Measurements from ENCODE around the gene EYS.

The EYS gene

GRCh38 chr6:64838726-64839125, 868.3 kb downstream of the EYS start:
- Histone ChIP-seq H3K4me1 (ENCODE audit: control insufficient read depth, low read length) (no peaks in the 10 kb centered on the region), H3K4me2 (ENCODE audit: low read length) (no peak overlapping the region), H3K9me3 (ENCODE audit: control insufficient read depth, insufficient read depth, low read length) (no peaks in the 10 kb centered on the region), H3K9me2 (replicated peaks; ENCODE audit: control insufficient read depth, low read length) (no peaks in the 10 kb centered on the region), H3K27me3 (ENCODE audit: control insufficient read depth, low read length) (no peaks in the 10 kb centered on the region), H3F3A (ENCODE audit: control insufficient read depth, insufficient read depth) (no peaks in the 10 kb centered on the region), H3K27ac (ENCODE audit: low read depth, low read length) (no peak overlapping the region), H3K36me3 (ENCODE audit: control insufficient read depth, low read length) (no peaks in the 10 kb centered on the region), H4K20me1 (ENCODE audit: control insufficient read depth, insufficient read depth, low read depth, low read length) (no peaks in the 10 kb centered on the region), H3K4me3 (ENCODE audit: low read length) (no peak overlapping the region), H3K79me2 (ENCODE audit: control insufficient read depth, low read length) (no peaks in the 10 kb centered on the region)
- TF ChIP-seq CTCF (IDR thresholded peaks at IDR 0.05; ENCODE audit: low read depth, low read length, poor library complexity, severe bottlenecking) = no peak
- no peak for TF ChIP-seq EZH2phosphoT487 (IDR thresholded peaks at IDR 0.05; ENCODE audit: borderline replicate concordance, low read length)

GRCh38 chr6:64831680-64832079, 875.3 kb downstream of the EYS start:
- no peaks in the 10 kb centered on the region for H3K36me3 ChIP-seq (ENCODE audit: control insufficient read depth, low read length)
- TF ChIP-seq EZH2phosphoT487 (IDR thresholded peaks at IDR 0.05; ENCODE audit: borderline replicate concordance, low read length) (no peak), CTCF (IDR thresholded peaks at IDR 0.05; ENCODE audit: low read depth, low read length, poor library complexity, severe bottlenecking) (no peak)
- H3K4me3 ChIP-seq (ENCODE audit: low read length) = no peak overlapping the region
- H3K9me2 ChIP-seq (replicated peaks; ENCODE audit: control insufficient read depth, low read length) = no peaks in the 10 kb centered on the region
- no peaks in the 10 kb centered on the region for H3K4me1 ChIP-seq (ENCODE audit: control insufficient read depth, low read length)
- H3K4me2 ChIP-seq (ENCODE audit: low read length) = no peak overlapping the region
- H4K20me1 ChIP-seq (ENCODE audit: control insufficient read depth, insufficient read depth, low read depth, low read length) = no peaks in the 10 kb centered on the region
- no peaks in the 10 kb centered on the region for H3K9me3 ChIP-seq (ENCODE audit: control insufficient read depth, insufficient read depth, low read length)
- H3K27me3 ChIP-seq (ENCODE audit: control insufficient read depth, low read length) = no peaks in the 10 kb centered on the region
- H3K27ac ChIP-seq (ENCODE audit: low read depth, low read length) = no peak overlapping the region
- no peaks in the 10 kb centered on the region for H3K79me2 ChIP-seq (ENCODE audit: control insufficient read depth, low read length)
- H3F3A ChIP-seq (ENCODE audit: control insufficient read depth, insufficient read depth) = no peaks in the 10 kb centered on the region

- no peaks in the 10 kb centered on the region for H3K4me1 ChIP-seq (ENCODE audit: control insufficient read depth, low read length)
- H3K27me3 ChIP-seq (ENCODE audit: control insufficient read depth, low read length) = no peaks in the 10 kb centered on the region
- no peak overlapping the region for H3K4me2 ChIP-seq (ENCODE audit: low read length)
- no peak overlapping the region for H3K27ac ChIP-seq (ENCODE audit: low read depth, low read length)
- no peaks in the 10 kb centered on the region for H4K20me1 ChIP-seq (ENCODE audit: control insufficient read depth, insufficient read depth, low read depth, low read length)
- no peaks in the 10 kb centered on the region for H3K36me3 ChIP-seq (ENCODE audit: control insufficient read depth, low read length)
- TF ChIP-seq CTCF (IDR thresholded peaks at IDR 0.05; ENCODE audit: low read depth, low read length, poor library complexity, severe bottlenecking) = no peak
- TF ChIP-seq EZH2phosphoT487 (IDR thresholded peaks at IDR 0.05; ENCODE audit: borderline replicate concordance, low read length) = no peak
- H3K9me3 ChIP-seq (ENCODE audit: control insufficient read depth, insufficient read depth, low read length) = no peaks in the 10 kb centered on the region
- no peaks in the 10 kb centered on the region for H3F3A ChIP-seq (ENCODE audit: control insufficient read depth, insufficient read depth)
- H3K4me3 ChIP-seq (ENCODE audit: low read length) = no peak overlapping the region
- no peaks in the 10 kb centered on the region for H3K79me2 ChIP-seq (ENCODE audit: control insufficient read depth, low read length)
- no peaks in the 10 kb centered on the region for H3K9me2 ChIP-seq (replicated peaks; ENCODE audit: control insufficient read depth, low read length)
Observed at GRCh38 chr6:64817525-64817924, 889.5 kb downstream of the EYS start.

GRCh38 chr6:64815718-64816117, 891.3 kb downstream of the EYS start:
- Histone ChIP-seq H3K4me2 (ENCODE audit: low read length) (no peak overlapping the region), H3K36me3 (ENCODE audit: control insufficient read depth, low read length) (no peaks in the 10 kb centered on the region), H3F3A (ENCODE audit: control insufficient read depth, insufficient read depth) (no peaks in the 10 kb centered on the region), H3K4me3 (ENCODE audit: low read length) (no peak overlapping the region), H3K27ac (ENCODE audit: low read depth, low read length) (no peak overlapping the region), H4K20me1 (ENCODE audit: control insufficient read depth, insufficient read depth, low read depth, low read length) (no peaks in the 10 kb centered on the region), H3K27me3 (ENCODE audit: control insufficient read depth, low read length) (no peaks in the 10 kb centered on the region), H3K4me1 (ENCODE audit: control insufficient read depth, low read length) (no peaks in the 10 kb centered on the region), H3K9me3 (ENCODE audit: control insufficient read depth, insufficient read depth, low read length) (no peaks in the 10 kb centered on the region), H3K79me2 (ENCODE audit: control insufficient read depth, low read length) (no peaks in the 10 kb centered on the region), H3K9me2 (replicated peaks; ENCODE audit: control insufficient read depth, low read length) (no peaks in the 10 kb centered on the region)
- TF ChIP-seq CTCF (IDR thresholded peaks at IDR 0.05; ENCODE audit: low read depth, low read length, poor library complexity, severe bottlenecking) = no peak
- no peak for TF ChIP-seq EZH2phosphoT487 (IDR thresholded peaks at IDR 0.05; ENCODE audit: borderline replicate concordance, low read length)
